Calu3 (cell line): ENCODE data around the gene PDZD7. TPM values are rescaled to one million over a fixed set of nuclear protein-coding genes. Genes with fewer than 3 reads are reported as not detected.

Source experiments
- BruUV-seq: library from RNA; stranded (reverse); fragments of 400-500 nt; replicated peaks from 2 replicates; lab custom pipeline; 2021; lab: Mats Ljungman, UMichigan
- CTCF ChIA-PET: fragments of 300-600 bp; sonication (Branson Sonifier 250); formaldehyde crosslinking; loops from one replicate; lab custom pipeline; 2022; ENCODE audit warnings: antibody characterized with exemption; lab: Charles Lee
- DNase-seq: peaks from one replicate; pipeline ENCODE4 v3.0.0; 2022
- H3K27ac Mint-ChIP-seq: one replicate; pipeline ENCODE4 v1.8.0; 2022; ENCODE audit warnings: mixed read lengths; ENCODE audit not compliant: unreplicated experiment
- H3K27me3 Mint-ChIP-seq: one replicate; pipeline ENCODE4 v1.8.0; 2022; ENCODE audit warnings: mixed read lengths; ENCODE audit not compliant: unreplicated experiment
- H3K36me3 Mint-ChIP-seq: one replicate; pipeline ENCODE4 v1.8.0; 2022; ENCODE audit warnings: mild to moderate bottlenecking, moderate library complexity, mixed read lengths; ENCODE audit not compliant: insufficient read depth, unreplicated experiment
- H3K4me1 Mint-ChIP-seq: one replicate; pipeline ENCODE4 v1.8.0; 2022; ENCODE audit warnings: mild to moderate bottlenecking, low read depth, mixed read lengths; ENCODE audit not compliant: unreplicated experiment
- H3K4me3 Mint-ChIP-seq: one replicate; pipeline ENCODE4 v1.8.0; 2022; ENCODE audit warnings: mild to moderate bottlenecking, low read depth, moderate library complexity, mixed read lengths; ENCODE audit not compliant: unreplicated experiment
- H3K9me3 Mint-ChIP-seq: one replicate; pipeline ENCODE4 v1.8.0; 2022; ENCODE audit warnings: low read depth, mixed read lengths; ENCODE audit not compliant: unreplicated experiment
- CTCF ChIP-seq: fragments of 200-600 bp; IDR thresholded peaks from one replicate; pipeline ENCODE4 v1.8.0; 2022; ENCODE audit warnings: antibody characterized with exemption; ENCODE audit not compliant: unreplicated experiment
- intact Hi-C: fragments of 100-400 bp; cut with micrococcal nuclease; formaldehyde crosslinking; loops from one replicate; pipeline ENCODE4 v1.10.0; 2022; ENCODE audit not compliant: unreplicated experiment
- total RNA-seq: library from RNA; stranded (reverse); gene quantifications from 2 replicates; pipeline ENCODE4 v1.2.3, GENCODE V29; 2022

PDZD7 gene
- total RNA-seq, 1 experiment from 2014 or later: 1.3 TPM

GRCh38 chr10:101073631-101074030 lies 42.7 kb upstream of the PDZD7 start:
- DNase-seq: no peak
- peaks cover 65% of the 10 kb centered on the region for H3K27me3 Mint-ChIP-seq
- no peak for TF ChIP-seq CTCF
- H3K4me1 Mint-ChIP-seq: peaks cover 8% of the 10 kb centered on the region
- intact Hi-C loops: no loop called here
- CTCF ChIA-PET: interaction anchor here (1.0 kb wide), 1 partner anchor 68 kb away, joined by 4 read pairs; no protein-coding TSS in a partner anchor
- H3K36me3 Mint-ChIP-seq: no peaks in the 10 kb centered on the region
- H3K9me3 Mint-ChIP-seq: no peaks in the 10 kb centered on the region
- no peak overlapping the region for H3K27ac Mint-ChIP-seq
- H3K4me3 Mint-ChIP-seq: no peak overlapping the region
- no TSS peak for BruUV-seq

- no peaks in the 10 kb centered on the region for H3K36me3 Mint-ChIP-seq
- BruUV-seq: no TSS peak
- CTCF ChIA-PET: no interaction called here
These were observed 42.0 kb upstream of the PDZD7 start for GRCh38 chr10:101072923-101073322.

GRCh38 chr10:101071885-101072433 lies 41.0 kb upstream of the PDZD7 start:
- no peak overlapping the region for H3K4me3 Mint-ChIP-seq
- TF ChIP-seq CTCF: no peak
- peaks cover 8% of the 10 kb centered on the region for H3K4me1 Mint-ChIP-seq
- CTCF ChIA-PET: interaction anchor here (0.6 kb wide), 2 partner anchors 17 to 460 kb away, joined by 4 read pairs; no protein-coding TSS in a partner anchor
- H3K27me3 Mint-ChIP-seq: peaks cover 55% of the 10 kb centered on the region
- no peaks in the 10 kb centered on the region for H3K9me3 Mint-ChIP-seq
- no TSS peak for BruUV-seq
- H3K27ac Mint-ChIP-seq: no peak overlapping the region
- peaks cover 9% of the 10 kb centered on the region for H3K36me3 Mint-ChIP-seq
- intact Hi-C loops: no loop called here
- DNase-seq: no peak

More at GRCh38 chr10:101072923-101073322, 42.0 kb upstream of the PDZD7 start:
- H3K27me3 Mint-ChIP-seq: peaks cover 58% of the 10 kb centered on the region
- H3K4me1 Mint-ChIP-seq: peaks cover 8% of the 10 kb centered on the region
- no peaks in the 10 kb centered on the region for H3K9me3 Mint-ChIP-seq
- DNase-seq: no peak
- no peak overlapping the region for H3K4me3 Mint-ChIP-seq
- no peak for TF ChIP-seq CTCF
- H3K27ac Mint-ChIP-seq: no peak overlapping the region
- intact Hi-C loops: no loop called here

GRCh38 chr10:101071267-101071884 lies 40.4 kb upstream of the PDZD7 start:
- no peaks in the 10 kb centered on the region for H3K9me3 Mint-ChIP-seq
- H3K4me1 Mint-ChIP-seq: peaks cover 8% of the 10 kb centered on the region
- peaks cover 12% of the 10 kb centered on the region for H3K36me3 Mint-ChIP-seq
- DNase-seq: no peak
- H3K4me3 Mint-ChIP-seq: no peak overlapping the region
- H3K27me3 Mint-ChIP-seq: peaks cover 49% of the 10 kb centered on the region
- no peak overlapping the region for H3K27ac Mint-ChIP-seq
- intact Hi-C loops: no loop called here
- no TSS peak for BruUV-seq
- CTCF ChIA-PET: interaction anchor here (0.6 kb wide), 1 partner anchor 18 kb away, joined by 4 read pairs; no protein-coding TSS in a partner anchor
- no peak for TF ChIP-seq CTCF
